ENCODE results near the gene RAG2. TPM values are rescaled to one million over a fixed set of nuclear protein-coding genes. Genes with fewer than 3 reads are reported as not detected.

The RAG2 gene
- total RNA-seq, 1 donor from 2014 or later: not detected

DNA sequence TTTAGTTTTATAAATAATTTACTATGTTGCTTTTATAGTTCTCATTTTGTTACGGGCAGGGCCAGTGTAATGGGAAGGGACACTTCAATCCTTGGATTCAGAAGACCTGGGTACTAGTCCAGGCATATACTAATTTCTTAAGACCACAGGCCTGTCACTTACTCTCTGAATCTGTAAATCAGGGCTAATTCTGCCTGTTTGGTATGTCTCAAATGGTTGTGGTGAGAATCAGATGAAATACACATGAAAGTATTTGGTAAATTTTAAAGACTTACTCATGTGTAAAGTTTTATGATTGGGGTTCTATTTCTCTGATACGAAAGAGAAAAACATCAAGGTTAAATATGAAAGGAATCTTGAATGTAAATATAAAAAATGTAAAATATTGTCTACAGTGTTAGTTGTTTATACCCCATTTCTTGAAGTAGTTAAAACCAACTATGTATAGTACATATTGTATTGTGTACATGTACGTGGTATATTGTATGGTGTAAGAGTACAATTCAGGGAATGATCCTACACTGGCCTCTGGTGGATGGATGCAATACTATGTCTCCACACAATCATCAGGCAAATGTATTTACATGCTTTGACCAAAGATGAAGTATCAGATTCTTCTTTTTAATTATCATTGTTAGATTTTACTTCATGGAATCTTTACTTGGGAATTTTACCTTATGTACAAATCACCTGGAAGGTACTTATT is 24.5 kb upstream of the RAG2 start:
- Mint-ChIP-seq H3K9me3 (ENCODE audit: unreplicated experiment) (no peaks in the 10 kb centered on the region), H3K36me3 (ENCODE audit: low read depth, unreplicated experiment) (no peaks in the 10 kb centered on the region), H3K4me3 (ENCODE audit: unreplicated experiment) (no peak overlapping the region), H3K4me1 (ENCODE audit: low read depth, unreplicated experiment) (no peaks in the 10 kb centered on the region), H3K27ac (ENCODE audit: unreplicated experiment) (no peak overlapping the region), H3K27me3 (ENCODE audit: low read depth, unreplicated experiment) (no peaks in the 10 kb centered on the region)
- FAIRE-seq (no peak), DNase-seq (ENCODE audit: low read depth) (peak; percentile 52)
- Histone ChIP-seq H3K9ac (ENCODE audit: low read length) (no peak overlapping the region), H3K4me3 (ENCODE audit: insufficient read depth, low read depth, low read length) (no peak overlapping the region), H3K79me2 (ENCODE audit: insufficient read depth, low read length) (no peaks in the 10 kb centered on the region), H3K4me2 (ENCODE audit: low read length) (no peak overlapping the region), H3K9me3 (ENCODE audit: insufficient read depth, low read depth, low read length) (no peaks in the 10 kb centered on the region), H3K4me1 (ENCODE audit: insufficient read depth, low read length) (no peaks in the 10 kb centered on the region), H3K36me3 (ENCODE audit: insufficient read depth, low read length) (no peaks in the 10 kb centered on the region), H4K20me1 (ENCODE audit: insufficient read depth, low read length) (no peaks in the 10 kb centered on the region), H2AFZ (ENCODE audit: low read depth, low read length) (no peak overlapping the region), H3K27ac (ENCODE audit: low read depth, low read length) (no peak overlapping the region), H3K27me3 (ENCODE audit: insufficient read depth, low read length) (no peaks in the 10 kb centered on the region)
- TF ChIP-seq CTCF (IDR thresholded peaks at IDR 0.05; ENCODE audit: insufficient read depth, low read depth, low read length): peak; percentile 51
- no peak for TF ChIP-seq EZH2 (IDR thresholded peaks at IDR 0.05; ENCODE audit: insufficient read depth, low read length)

DNA sequence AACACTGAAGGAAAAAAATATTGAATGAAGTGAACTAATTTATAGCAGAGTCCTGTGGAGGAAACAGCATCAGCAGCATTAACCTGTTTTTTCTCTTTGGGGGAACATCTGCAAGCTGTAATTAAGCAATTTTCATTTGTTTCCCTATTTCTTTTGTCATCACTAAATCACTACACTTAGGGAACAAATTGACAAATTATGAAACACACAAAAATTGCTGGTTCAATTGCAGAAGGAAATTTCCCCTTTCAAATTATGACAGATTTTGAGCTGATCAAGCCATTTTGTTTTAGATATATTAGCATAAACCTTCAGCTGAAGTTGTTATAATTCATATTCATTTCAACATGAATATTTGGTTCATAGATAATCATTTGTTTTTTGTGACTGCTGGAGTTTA is 22.2 kb upstream of the RAG2 start:
- no peaks in the 10 kb centered on the region for H3K4me1 Mint-ChIP-seq (ENCODE audit: low read depth, unreplicated experiment)
- no peaks in the 10 kb centered on the region for H3K27me3 ChIP-seq (ENCODE audit: insufficient read depth, low read length)
- H3K9ac ChIP-seq (ENCODE audit: low read length): no peak overlapping the region
- no peak overlapping the region for H3K4me3 ChIP-seq (ENCODE audit: insufficient read depth, low read depth, low read length)
- no peak for FAIRE-seq
- no peaks in the 10 kb centered on the region for H4K20me1 ChIP-seq (ENCODE audit: insufficient read depth, low read length)
- no peaks in the 10 kb centered on the region for H3K9me3 ChIP-seq (ENCODE audit: insufficient read depth, low read depth, low read length)
- no peaks in the 10 kb centered on the region for H3K36me3 Mint-ChIP-seq (ENCODE audit: low read depth, unreplicated experiment)
- H2AFZ ChIP-seq (ENCODE audit: low read depth, low read length): no peak overlapping the region
- no peak for DNase-seq (ENCODE audit: low read depth)
- no peak overlapping the region for H3K4me2 ChIP-seq (ENCODE audit: low read length)
- no peak overlapping the region for H3K27ac ChIP-seq (ENCODE audit: low read depth, low read length)
- H3K4me1 ChIP-seq (ENCODE audit: insufficient read depth, low read length): no peaks in the 10 kb centered on the region
- H3K9me3 Mint-ChIP-seq (ENCODE audit: unreplicated experiment): no peaks in the 10 kb centered on the region
- no peak overlapping the region for H3K4me3 Mint-ChIP-seq (ENCODE audit: unreplicated experiment)
- TF ChIP-seq CTCF (IDR thresholded peaks at IDR 0.05; ENCODE audit: insufficient read depth, low read depth, low read length) (no peak), EZH2 (IDR thresholded peaks at IDR 0.05; ENCODE audit: insufficient read depth, low read length) (no peak)
- no peaks in the 10 kb centered on the region for H3K79me2 ChIP-seq (ENCODE audit: insufficient read depth, low read length)
- H3K27ac Mint-ChIP-seq (ENCODE audit: unreplicated experiment): no peak overlapping the region
- H3K27me3 Mint-ChIP-seq (ENCODE audit: low read depth, unreplicated experiment): no peaks in the 10 kb centered on the region
- H3K36me3 ChIP-seq (ENCODE audit: insufficient read depth, low read length): no peaks in the 10 kb centered on the region

DNA sequence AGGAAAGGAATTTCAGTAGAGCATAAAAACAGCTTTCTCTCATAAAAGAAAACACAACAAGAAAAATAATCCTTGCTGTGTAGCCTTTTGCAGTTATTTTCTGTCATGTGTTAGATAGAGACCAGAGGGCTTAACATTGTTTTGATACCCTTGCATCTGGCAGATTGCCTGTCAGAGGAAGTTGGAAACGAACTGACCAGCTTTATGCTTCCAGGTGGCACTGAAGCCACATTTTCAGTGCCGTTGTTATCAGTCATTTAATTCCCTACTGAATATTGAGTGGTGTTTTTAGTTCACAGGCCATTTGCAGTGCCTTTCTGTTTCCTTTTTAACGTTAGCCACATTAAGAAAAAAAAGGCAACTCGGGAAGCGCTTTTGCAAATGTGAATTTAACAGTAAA is 21.5 kb upstream of the RAG2 start:
- Histone ChIP-seq H3K79me2 (ENCODE audit: insufficient read depth, low read length) (no peaks in the 10 kb centered on the region), H3K27me3 (ENCODE audit: insufficient read depth, low read length) (no peaks in the 10 kb centered on the region), H3K9me3 (ENCODE audit: insufficient read depth, low read depth, low read length) (no peaks in the 10 kb centered on the region), H3K36me3 (ENCODE audit: insufficient read depth, low read length) (no peaks in the 10 kb centered on the region), H3K9ac (ENCODE audit: low read length) (no peak overlapping the region), H3K27ac (ENCODE audit: low read depth, low read length) (no peak overlapping the region), H2AFZ (ENCODE audit: low read depth, low read length) (no peak overlapping the region), H3K4me1 (ENCODE audit: insufficient read depth, low read length) (no peaks in the 10 kb centered on the region), H3K4me2 (ENCODE audit: low read length) (no peak overlapping the region), H3K4me3 (ENCODE audit: insufficient read depth, low read depth, low read length) (no peak overlapping the region), H4K20me1 (ENCODE audit: insufficient read depth, low read length) (no peaks in the 10 kb centered on the region)
- no peaks in the 10 kb centered on the region for H3K27me3 Mint-ChIP-seq (ENCODE audit: low read depth, unreplicated experiment)
- DNase-seq (ENCODE audit: low read depth) (no peak), FAIRE-seq (no peak)
- H3K27ac Mint-ChIP-seq (ENCODE audit: unreplicated experiment): no peak overlapping the region
- H3K9me3 Mint-ChIP-seq (ENCODE audit: unreplicated experiment): no peaks in the 10 kb centered on the region
- TF ChIP-seq EZH2 (IDR thresholded peaks at IDR 0.05; ENCODE audit: insufficient read depth, low read length): no peak
- no peak for TF ChIP-seq CTCF (IDR thresholded peaks at IDR 0.05; ENCODE audit: insufficient read depth, low read depth, low read length)
- no peak overlapping the region for H3K4me3 Mint-ChIP-seq (ENCODE audit: unreplicated experiment)
- no peaks in the 10 kb centered on the region for H3K36me3 Mint-ChIP-seq (ENCODE audit: low read depth, unreplicated experiment)
- H3K4me1 Mint-ChIP-seq (ENCODE audit: low read depth, unreplicated experiment): no peaks in the 10 kb centered on the region
